ENCODE measurements around the gene MT2A. TPM values are rescaled to one million over a fixed set of nuclear protein-coding genes. Genes with fewer than 3 reads are reported as not detected.

Gene MT2A
- total RNA-seq, 1 donor: 114 TPM

DNA sequence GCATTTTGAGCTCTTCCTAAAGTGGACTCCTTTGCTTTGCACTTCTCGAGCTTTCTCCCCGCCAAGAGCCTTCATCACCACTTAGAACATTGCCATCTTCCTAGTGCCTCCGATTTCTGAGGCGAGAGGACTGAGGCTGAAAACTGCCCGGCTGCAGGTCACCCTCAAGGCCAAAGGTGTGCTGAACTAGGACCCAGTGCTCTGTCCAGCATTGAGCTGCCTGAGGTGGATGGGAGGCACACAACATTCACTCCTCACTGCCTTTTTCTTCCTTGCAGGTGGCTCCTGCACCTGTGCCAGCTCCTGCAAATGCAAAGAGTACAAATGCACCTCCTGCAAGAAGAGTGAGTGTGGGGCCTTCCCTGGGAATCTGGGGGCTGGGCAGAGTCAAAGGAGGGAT is 35.4 kb downstream of the MT2A start:
- no peak for TF ChIP-seq CTCF (IDR thresholded peaks at IDR 0.05; ENCODE audit: insufficient read depth, low read length)
- DNase-seq (ENCODE audit: low read depth): no peak
- no peak overlapping the region for H3K4me3 ChIP-seq (ENCODE audit: low read depth, low read length)

DNA sequence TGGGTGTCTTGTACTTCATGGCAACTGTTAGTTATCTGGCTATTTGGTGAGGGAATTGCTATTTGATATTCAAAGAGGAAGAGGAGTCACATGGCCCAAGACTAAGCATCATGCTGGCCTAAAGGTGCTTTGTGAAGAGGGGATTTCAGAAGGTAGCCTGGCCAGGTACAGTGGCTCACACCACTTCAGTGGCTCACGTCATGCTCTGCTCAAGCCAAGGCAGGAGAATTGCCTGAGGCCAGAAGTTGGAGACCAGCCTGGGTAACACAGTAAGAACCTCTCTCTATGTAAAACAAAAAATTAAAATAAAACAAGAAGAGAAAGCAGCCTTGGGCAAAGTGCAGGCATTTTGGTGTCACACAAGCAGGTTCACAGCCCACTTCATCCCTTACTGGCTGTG is 36.9 kb downstream of the MT2A start:
- DNase-seq (ENCODE audit: low read depth): no peak
- no peak overlapping the region for H3K4me3 ChIP-seq (ENCODE audit: low read depth, low read length)
- TF ChIP-seq CTCF (IDR thresholded peaks at IDR 0.05; ENCODE audit: insufficient read depth, low read length): no peak

DNA sequence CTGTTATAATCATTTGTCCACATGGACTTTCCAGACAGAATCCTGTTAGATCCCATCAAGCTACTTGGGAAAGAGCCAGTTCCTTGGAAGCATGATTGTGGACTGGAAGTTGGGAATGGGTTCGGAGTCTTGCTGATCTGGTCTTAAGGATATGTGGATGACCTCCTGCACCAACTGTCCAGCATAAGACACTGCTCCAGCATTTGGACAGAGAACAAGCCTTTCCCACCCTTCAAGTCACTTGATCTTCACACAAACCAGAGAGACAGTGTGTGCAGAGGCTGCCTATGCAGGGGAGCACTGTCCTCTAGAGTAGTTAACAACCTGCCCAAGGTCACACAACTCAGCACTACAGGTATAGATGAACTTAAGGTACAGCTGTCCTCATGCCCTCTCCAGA is 37.5 kb downstream of the MT2A start:
- no peak overlapping the region for H3K4me3 ChIP-seq (ENCODE audit: low read depth, low read length)
- no peak for DNase-seq (ENCODE audit: low read depth)
- TF ChIP-seq CTCF (IDR thresholded peaks at IDR 0.05; ENCODE audit: insufficient read depth, low read length): no peak

GRCh38 chr16:56647641-56648431 is 39.5 kb downstream of the MT2A start:
- no peak overlapping the region for H3K4me3 ChIP-seq (ENCODE audit: low read depth, low read length)
- DNase-seq (ENCODE audit: low read depth): no peak
- no peak for TF ChIP-seq CTCF (IDR thresholded peaks at IDR 0.05; ENCODE audit: insufficient read depth, low read length)

DNA sequence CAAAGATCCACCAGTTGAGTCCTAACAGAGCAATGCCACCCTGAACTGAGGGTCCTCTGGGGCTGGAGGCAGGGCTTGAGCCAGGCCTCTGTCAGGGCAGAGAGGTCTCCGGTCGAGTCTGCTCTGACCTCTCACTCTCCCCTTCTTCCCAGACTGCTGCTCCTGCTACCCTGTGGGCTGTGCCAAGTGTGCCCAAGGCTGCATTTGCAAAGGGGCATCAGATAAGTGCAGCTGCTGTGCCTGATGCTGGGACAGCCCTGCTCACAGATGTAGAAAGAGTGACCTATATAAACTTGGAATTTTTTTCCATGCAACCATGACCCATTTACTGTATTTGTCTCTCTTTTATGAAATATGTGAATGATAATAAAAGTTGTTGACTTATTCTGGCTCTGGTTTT is 40.9 kb downstream of the MT2A start:
- H3K4me3 ChIP-seq (ENCODE audit: low read depth, low read length): no peak overlapping the region
- no peak for DNase-seq (ENCODE audit: low read depth)
- TF ChIP-seq CTCF (IDR thresholded peaks at IDR 0.05; ENCODE audit: insufficient read depth, low read length): no peak

DNA sequence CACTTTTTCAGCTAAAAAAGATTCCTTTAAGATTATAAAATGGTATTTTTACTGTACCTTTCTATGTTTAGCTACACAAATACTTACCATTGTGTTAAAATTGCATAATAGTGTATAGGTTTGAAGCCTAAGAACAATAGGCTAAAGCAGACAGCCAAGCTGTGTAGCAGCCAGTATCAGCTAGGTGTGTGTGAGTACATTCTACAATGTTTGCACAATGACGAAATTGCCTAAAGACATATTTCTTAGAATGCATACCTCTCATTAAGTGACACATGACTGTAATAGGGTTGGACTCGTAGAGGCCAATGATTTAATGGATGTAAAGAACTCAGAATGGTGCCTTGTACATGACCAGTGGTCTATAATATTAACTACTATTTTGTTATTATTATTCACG is 41.4 kb downstream of the MT2A start:
- TF ChIP-seq CTCF (IDR thresholded peaks at IDR 0.05; ENCODE audit: insufficient read depth, low read length): no peak
- H3K4me3 ChIP-seq (ENCODE audit: low read depth, low read length): no peak overlapping the region

GRCh38 chr16:56651586-56651985 is 43.2 kb downstream of the MT2A start, which contains the start of gene MT1B:
TSS of gene MT1B (plus strand) at chr16:56651886. CDS start at chr16:56651954, 68 bp downstream.
- no peak for DNase-seq (ENCODE audit: low read depth)
- TF ChIP-seq CTCF (IDR thresholded peaks at IDR 0.05; ENCODE audit: insufficient read depth, low read length): no peak

More for the DNA sequence above, 41.4 kb downstream of the MT2A start:
- DNase-seq (ENCODE audit: low read depth): no peak

More at GRCh38 chr16:56651586-56651985, 43.2 kb downstream of the MT2A start, which contains the start of gene MT1B:
- H3K4me3 ChIP-seq (ENCODE audit: low read depth, low read length): no peak within 1 kb of the TSS

All from fibroblast of the aortic adventitia (primary cell).